Activated CD8-positive, alpha-beta memory T cell treated with anti-CD3 and anti-CD28 coated beads, Interleukin-2, amount 10 ng/mL, durations not matched to agents 7 days and 5 days (primary cell): Measurements from ENCODE around the gene DYNLT4. TPM values are rescaled to one million over a fixed set of nuclear protein-coding genes. Genes with fewer than 3 reads are reported as not detected.
"Not testable (repeated sequence)": the region's sequence is repeated elsewhere in the genome, so short reads cannot be mapped to it uniquely, and the experiment has no call there.

Experiments used
- ATAC-seq: fragments of 150-1000 bp; cut with Tn5 transposase; one replicate; pipeline ENCODE4 v1.10.0; 2021; ENCODE audit warnings: moderate library complexity
- CTCF ChIA-PET: fragments of 350-600 bp; sonication (Branson Sonifier 250); formaldehyde crosslinking; loops from one replicate; lab custom pipeline; 2021; ENCODE audit warnings: antibody characterized with exemption; lab: Charles Lee
- DNase-seq: peaks from one replicate; pipeline ENCODE4 v3.0.0-alpha.2; 2020
- H3K27ac Mint-ChIP-seq: one replicate; pipeline ENCODE4 v1.8.0; 2021; ENCODE audit warnings: mild to moderate bottlenecking, mixed read lengths
- H3K27me3 Mint-ChIP-seq: one replicate; pipeline ENCODE4 v1.8.0; 2021; ENCODE audit warnings: mixed read lengths
- H3K36me3 Mint-ChIP-seq: one replicate; pipeline ENCODE4 v1.8.0; 2021; ENCODE audit warnings: mild to moderate bottlenecking, mixed read lengths
- H3K4me1 Mint-ChIP-seq: one replicate; pipeline ENCODE4 v1.8.0; 2021; ENCODE audit warnings: mixed read lengths
- H3K4me3 Mint-ChIP-seq: one replicate; pipeline ENCODE4 v1.8.0; 2021; ENCODE audit warnings: mild to moderate bottlenecking, moderate library complexity, mixed read lengths
- H3K9me3 Mint-ChIP-seq: one replicate; pipeline ENCODE4 v1.8.0; 2022; ENCODE audit warnings: low read depth, mixed read lengths
- total RNA-seq, 2 experiments: library from RNA; stranded (reverse); gene quantifications; one replicate each; pipeline ENCODE4 v1.2.3, GENCODE V29; 2021

The DYNLT4 gene
- total RNA-seq, 2 experiments from 2014 or later, result 0.40 to 1.3 TPM

- CTCF ChIA-PET, result interaction anchor here (1.0 to 4.3 kb wide), 10 partner anchors 13 to 91 kb away, joined by 3 to 42 read pairs (median 8); partner anchors contain the start of genes PLK3 and RNU5D-1
- DNase-seq, result no peak
- Mint-ChIP-seq H3K36me3 (peaks cover 3% of the 10 kb centered on the region), H3K4me3 (peak overlapping the region; percentile 90), H3K9me3 (no peaks in the 10 kb centered on the region), H3K4me1 (peaks cover 56% of the 10 kb centered on the region), H3K27ac (peak overlapping the region; percentile 22), H3K27me3 (no peaks in the 10 kb centered on the region)
- no peak for ATAC-seq
Observed at GRCh38 chr1:44812822-44813543, 5.8 kb upstream of the DYNLT4 start.

- CTCF ChIA-PET, result interaction anchor here (0.7 to 1.3 kb wide), 2 partner anchors 9 to 20 kb away, joined by 3 to 5 read pairs; no protein-coding TSS in a partner anchor
- Mint-ChIP-seq H3K27ac (peak overlapping the region; percentile 99), H3K36me3 (peaks cover 10% of the 10 kb centered on the region), H3K9me3 (no peaks in the 10 kb centered on the region), H3K4me3 (no peak overlapping the region), H3K4me1 (peaks cover 66% of the 10 kb centered on the region), H3K27me3 (no peaks in the 10 kb centered on the region)
- DNase-seq (no peak), ATAC-seq (no peak)
Observed at GRCh38 chr1:44811234-44811633, 4.1 kb upstream of the DYNLT4 start.

- H3K4me1 Mint-ChIP-seq, result peaks cover 66% of the 10 kb centered on the region
- H3K27me3 Mint-ChIP-seq, DNase-seq, ATAC-seq, H3K4me3 Mint-ChIP-seq, H3K9me3 Mint-ChIP-seq: not testable (repeated sequence)
- CTCF ChIA-PET, result interaction anchor here (0.7 to 3.5 kb wide), 2 partner anchors 10 to 11 kb away, joined by 5 to 60 read pairs; partner anchors contain the start of gene PLK3
- H3K27ac Mint-ChIP-seq, result peak overlapping the region; percentile 99
- H3K36me3 Mint-ChIP-seq, result peaks cover 12% of the 10 kb centered on the region
Observed at GRCh38 chr1:44810762-44811105, 3.6 kb upstream of the DYNLT4 start.

- H3K27ac Mint-ChIP-seq, result peak overlapping the region; percentile 99
- no peaks in the 10 kb centered on the region for H3K27me3 Mint-ChIP-seq
- ATAC-seq, result no peak
- H3K4me3 Mint-ChIP-seq, result no peak overlapping the region
- H3K4me1 Mint-ChIP-seq, result peaks cover 69% of the 10 kb centered on the region
- DNase-seq, result no peak
- no peaks in the 10 kb centered on the region for H3K9me3 Mint-ChIP-seq
- CTCF ChIA-PET, result interaction anchor here (0.7 to 5.2 kb wide), 11 partner anchors 10 to 493 kb away, joined by 3 to 60 read pairs (median 10); partner anchors contain the start of genes PLK3 and RNU5D-1
- peaks cover 16% of the 10 kb centered on the region for H3K36me3 Mint-ChIP-seq
Observed at GRCh38 chr1:44810101-44810761, 3.1 kb upstream of the DYNLT4 start.

- ATAC-seq (peak; percentile 69), DNase-seq (peak; percentile 97)
- peaks cover 65% of the 10 kb centered on the region for H3K4me1 Mint-ChIP-seq
- CTCF ChIA-PET, result interaction anchor here (1.4 to 5.2 kb wide), 10 partner anchors 10 to 494 kb away, joined by 3 to 60 read pairs (median 10); partner anchors contain the start of genes PLK3 and RNU5D-1
- H3K27me3 Mint-ChIP-seq, result no peaks in the 10 kb centered on the region
- H3K4me3 Mint-ChIP-seq, result peak overlapping the region; percentile 50
- no peaks in the 10 kb centered on the region for H3K9me3 Mint-ChIP-seq
- peak overlapping the region; percentile 99 for H3K27ac Mint-ChIP-seq
- peaks cover 18% of the 10 kb centered on the region for H3K36me3 Mint-ChIP-seq
Observed at GRCh38 chr1:44808938-44809917, 2.1 kb upstream of the DYNLT4 start.

- CTCF ChIA-PET, result interaction anchor here (1.4 to 5.2 kb wide), 12 partner anchors 9 to 495 kb away, joined by 3 to 60 read pairs (median 10); partner anchors contain the start of genes PLK3 and RNU5D-1
- no peaks in the 10 kb centered on the region for H3K27me3 Mint-ChIP-seq
- peak within 1 kb of the TSS; percentile 99 for H3K27ac Mint-ChIP-seq
- H3K4me1 Mint-ChIP-seq, result peaks cover 61% of the 10 kb centered on the region
- peak within 1 kb of the TSS; percentile 64 for H3K4me3 Mint-ChIP-seq
- H3K9me3 Mint-ChIP-seq, result no peaks in the 10 kb centered on the region
- peaks cover 22% of the 10 kb centered on the region for H3K36me3 Mint-ChIP-seq
- DNase-seq (no peak), ATAC-seq (peak; percentile 12)
Observed at GRCh38 chr1:44808063-44808937, 1.1 kb upstream of the DYNLT4 start, which contains the start of gene BTBD19. BTBD19 (plus strand) TSS chr1:44808523; CDS start chr1:44808821, 298 bp downstream.

GRCh38 chr1:44807364-44808062, 362 bp upstream of the DYNLT4 start:
- H3K27ac Mint-ChIP-seq, result peak overlapping the region; percentile 99
- no peaks in the 10 kb centered on the region for H3K9me3 Mint-ChIP-seq
- peaks cover 30% of the 10 kb centered on the region for H3K36me3 Mint-ChIP-seq

GRCh38 chr1:44806025-44806703, 987 bp downstream of the DYNLT4 start:
- DNase-seq, result no peak
- ATAC-seq, result no peak
- H3K9me3 Mint-ChIP-seq, result no peaks in the 10 kb centered on the region
- H3K27me3 Mint-ChIP-seq, result no peaks in the 10 kb centered on the region
- peak overlapping the region; percentile 99 for H3K27ac Mint-ChIP-seq
- CTCF ChIA-PET, result interaction anchor here (1.1 to 5.2 kb wide), 4 partner anchors 9 to 23 kb away, joined by 4 to 56 read pairs (median 8); no protein-coding TSS in a partner anchor
- no peak overlapping the region for H3K4me3 Mint-ChIP-seq
- H3K4me1 Mint-ChIP-seq, result peaks cover 68% of the 10 kb centered on the region
- peaks cover 37% of the 10 kb centered on the region for H3K36me3 Mint-ChIP-seq

More at GRCh38 chr1:44807364-44808062, 362 bp upstream of the DYNLT4 start:
- ATAC-seq (peak; percentile 56), DNase-seq (peak; percentile 97)
- no peaks in the 10 kb centered on the region for H3K27me3 Mint-ChIP-seq
- H3K4me3 Mint-ChIP-seq, result peak overlapping the region; percentile 64
- peaks cover 69% of the 10 kb centered on the region for H3K4me1 Mint-ChIP-seq
- CTCF ChIA-PET, result interaction anchor here (1.1 to 5.2 kb wide), 6 partner anchors 8 to 78 kb away, joined by 4 to 60 read pairs (median 8); partner anchors contain the start of gene PLK3

- ATAC-seq, result no peak
- H3K36me3 Mint-ChIP-seq, result peaks cover 40% of the 10 kb centered on the region
- no peak overlapping the region for H3K4me3 Mint-ChIP-seq
- CTCF ChIA-PET, result interaction anchor here (3.8 to 5.2 kb wide), 2 partner anchors 14 to 20 kb away, joined by 11 to 56 read pairs; no protein-coding TSS in a partner anchor
- peaks cover 64% of the 10 kb centered on the region for H3K4me1 Mint-ChIP-seq
- DNase-seq, result no peak
- peak overlapping the region; percentile 65 for H3K27ac Mint-ChIP-seq
- H3K27me3 Mint-ChIP-seq, result no peaks in the 10 kb centered on the region
- no peaks in the 10 kb centered on the region for H3K9me3 Mint-ChIP-seq
Observed at GRCh38 chr1:44805311-44806024, 1.7 kb downstream of the DYNLT4 start.

GRCh38 chr1:44803312-44804095, 3.6 kb downstream of the DYNLT4 start:
- H3K36me3 Mint-ChIP-seq, result peaks cover 40% of the 10 kb centered on the region
- peaks cover 54% of the 10 kb centered on the region for H3K4me1 Mint-ChIP-seq
- no peak overlapping the region for H3K4me3 Mint-ChIP-seq
- H3K27ac Mint-ChIP-seq, result peak overlapping the region; percentile 60
- no peaks in the 10 kb centered on the region for H3K9me3 Mint-ChIP-seq
- CTCF ChIA-PET, result no interaction called here
- ATAC-seq, result no peak
- DNase-seq, result no peak
- no peaks in the 10 kb centered on the region for H3K27me3 Mint-ChIP-seq
